Spleen (tissue), 7 donors: ENCODE measurements around the gene CATSPERB.

Source experiments
- POLR2A ChIP-seq, 3 donors: fragments of 450-650 bp; IDR thresholded peaks; one replicate each; pipeline ENCODE4 v1.5.1; 2017; ENCODE audit warnings: antibody characterized with exemption in 3 of 3, mild to moderate bottlenecking in 1 of 3
- POLR2AphosphoS5 ChIP-seq, 3 donors: sonication (generic); formaldehyde crosslinking; IDR thresholded peaks; one replicate each; pipeline ENCODE4 v1.5.1; 2017; ENCODE audit warnings: antibody characterized with exemption in 3 of 3
- TF ChIP-seq, protein P1 (sequence below), 11 experiments: fragments of 200-600 bp in 7 of 11; fragments of 450-650 bp in 4 of 11; sonication (generic) in 4 of 11; IDR thresholded peaks in 8 of 11; conservative IDR thresholded peaks in 3 of 11; 1 replicate in 7 of 11; 2 replicates in 4 of 11; pipeline versions ENCODE4 v1.4.0 to v1.8.0; 2016 to 2021; ENCODE audit warnings: antibody characterized with exemption in 11 of 11, inconsistent platforms in 4 of 11, mild to moderate bottlenecking in 1 of 11
- donor health status: DM: no; HTN: no; CAD: no; lungs with moderate emphysema.
- donor health status: DM: no; HTN: no; CAD: no.
- donor health status: DM: no; HTN: no; CAD: no.

DNA sequence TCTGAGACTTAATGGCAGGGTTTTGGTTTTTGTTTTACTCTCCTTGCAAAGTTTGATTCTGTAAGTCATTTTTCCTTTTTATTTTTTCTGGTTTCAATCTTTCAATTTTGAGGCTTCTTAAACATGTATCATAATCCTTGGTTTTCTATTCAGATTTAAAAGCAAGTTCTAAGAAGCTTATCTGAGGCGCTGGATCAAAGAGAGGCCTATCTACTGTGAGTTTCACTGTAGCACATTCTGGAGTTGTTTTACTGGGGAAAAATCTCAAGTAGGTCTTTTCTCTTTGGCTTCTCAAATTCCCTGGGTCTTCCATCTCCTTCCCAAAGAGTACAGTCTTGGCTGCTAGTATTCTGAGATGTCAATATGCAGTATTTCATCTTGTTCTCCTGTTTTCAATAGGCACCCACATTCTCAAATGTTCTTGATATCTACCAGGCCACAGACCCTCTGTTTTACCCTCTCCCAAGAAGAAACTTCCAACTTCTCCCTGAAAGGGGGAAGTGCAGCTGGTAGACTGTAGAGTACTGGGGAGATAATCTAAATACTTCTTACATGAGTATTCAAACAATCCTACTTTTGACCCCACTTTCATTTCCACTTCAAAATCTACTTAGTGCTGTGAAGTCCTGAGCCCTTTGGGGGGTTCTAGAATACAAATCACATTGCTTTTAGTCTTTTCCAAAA, 10.9 kb upstream of the CATSPERB start:
- no peak for TF ChIP-seq POLR2A (IDR thresholded peaks at IDR 0.05)
- TF ChIP-seq, protein P1, sequence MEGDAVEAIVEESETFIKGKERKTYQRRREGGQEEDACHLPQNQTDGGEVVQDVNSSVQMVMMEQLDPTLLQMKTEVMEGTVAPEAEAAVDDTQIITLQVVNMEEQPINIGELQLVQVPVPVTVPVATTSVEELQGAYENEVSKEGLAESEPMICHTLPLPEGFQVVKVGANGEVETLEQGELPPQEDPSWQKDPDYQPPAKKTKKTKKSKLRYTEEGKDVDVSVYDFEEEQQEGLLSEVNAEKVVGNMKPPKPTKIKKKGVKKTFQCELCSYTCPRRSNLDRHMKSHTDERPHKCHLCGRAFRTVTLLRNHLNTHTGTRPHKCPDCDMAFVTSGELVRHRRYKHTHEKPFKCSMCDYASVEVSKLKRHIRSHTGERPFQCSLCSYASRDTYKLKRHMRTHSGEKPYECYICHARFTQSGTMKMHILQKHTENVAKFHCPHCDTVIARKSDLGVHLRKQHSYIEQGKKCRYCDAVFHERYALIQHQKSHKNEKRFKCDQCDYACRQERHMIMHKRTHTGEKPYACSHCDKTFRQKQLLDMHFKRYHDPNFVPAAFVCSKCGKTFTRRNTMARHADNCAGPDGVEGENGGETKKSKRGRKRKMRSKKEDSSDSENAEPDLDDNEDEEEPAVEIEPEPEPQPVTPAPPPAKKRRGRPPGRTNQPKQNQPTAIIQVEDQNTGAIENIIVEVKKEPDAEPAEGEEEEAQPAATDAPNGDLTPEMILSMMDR (IDR thresholded peaks at IDR 0.05 in 8 of 11, conservative IDR thresholded peaks at IDR 0.05 in 3 of 11), result no peak
- no peak for TF ChIP-seq POLR2AphosphoS5 (IDR thresholded peaks at IDR 0.05)
